Mucosa of descending colon (tissue), 3 donors: ENCODE measurements around the gene KRTAP9-6. TPM values are rescaled to one million over a fixed set of nuclear protein-coding genes. Genes with fewer than 3 reads are reported as not detected.

Experiments
- ATAC-seq: fragments of 200-7000 bp; cut with Tn5 transposase; one replicate; pipeline ENCODE4 v1.9.1; 2020; ENCODE audit warnings: mild to moderate bottlenecking, moderate library complexity
- DNase-seq, 3 donors: peaks; one replicate each; pipeline ENCODE4 v3.0.0-alpha.2; 2020
- H3K36me3 ChIP-seq: fragments of 200-600 bp; one replicate; pipeline ENCODE4 v1.8.0; 2021; ENCODE audit warnings: low read depth, mild to moderate bottlenecking
- H3K4me1 ChIP-seq: fragments of 200-600 bp; one replicate; pipeline ENCODE4 v1.8.0; 2021; ENCODE audit warnings: low read depth, mild to moderate bottlenecking
- H3K4me3 ChIP-seq: fragments of 200-600 bp; one replicate; pipeline ENCODE4 v1.8.0; 2021; ENCODE audit warnings: mild to moderate bottlenecking
- H3K9me3 ChIP-seq: fragments of 200-600 bp; one replicate; pipeline ENCODE4 v1.8.0; 2021; ENCODE audit warnings: mild to moderate bottlenecking
- CTCF ChIP-seq: fragments of 200-600 bp; IDR thresholded peaks from one replicate; pipeline ENCODE4 v1.8.0; 2022; ENCODE audit warnings: antibody characterized with exemption, mild to moderate bottlenecking
- intact Hi-C, 2 donors: fragments of 100-400 bp; cut with DNase I in 1 of 2; cut with micrococcal nuclease in 1 of 2; formaldehyde crosslinking; loops; one replicate each; pipeline versions ENCODE4 v1.11.0 to v1.11.1; 2022; cut with DNase I, micrococcal nuclease
- total RNA-seq, 3 donors: library from RNA; stranded (reverse); fragmentation: NEBNext Ultra II Directional in 2 of 3; extraction: Animal tissue kit (Norgen Biotek cat#: 25700) in 2 of 3; gene quantifications; one replicate each; pipeline versions ENCODE4 v1.2.1 to v1.2.4, GENCODE V29; 2021 to 2023
- donor health status: DM: no; HTN: no; CAD: no; lungs with moderate emphysema.
- donor health status: DM: no; HTN: no; CAD: no.
- donor health status: DM: no; HTN: yes; CAD: no.

Gene KRTAP9-6
- total RNA-seq, 3 donors from 2014 or later = not detected

- Histone ChIP-seq H3K36me3 (no peaks in the 10 kb centered on the region), H3K4me3 (no peak overlapping the region), H3K9me3 (no peaks in the 10 kb centered on the region), H3K4me1 (no peaks in the 10 kb centered on the region)
- DNase-seq (no peak), ATAC-seq (no peak)
- intact Hi-C loops = no loop called here
- TF ChIP-seq CTCF = no peak
These were observed 19.4 kb downstream of the KRTAP9-6 start for GRCh38 chr17:41284546-41284945.

GRCh38 chr17:41287050-41287449 lies 21.9 kb downstream of the KRTAP9-6 start:
- no peak overlapping the region for H3K4me3 ChIP-seq
- H3K36me3 ChIP-seq = no peaks in the 10 kb centered on the region
- no peaks in the 10 kb centered on the region for H3K4me1 ChIP-seq
- no peak for TF ChIP-seq CTCF
- no peaks in the 10 kb centered on the region for H3K9me3 ChIP-seq
- intact Hi-C loops = no loop called here
- ATAC-seq (no peak), DNase-seq (no peak)

- ATAC-seq (no peak), DNase-seq (no peak)
- intact Hi-C loops = no loop called here
- Histone ChIP-seq H3K9me3 (no peaks in the 10 kb centered on the region), H3K4me3 (no peak overlapping the region), H3K36me3 (no peaks in the 10 kb centered on the region), H3K4me1 (no peaks in the 10 kb centered on the region)
- TF ChIP-seq CTCF = no peak
These were observed 28.8 kb downstream of the KRTAP9-6 start for GRCh38 chr17:41294016-41294415.

DNA sequence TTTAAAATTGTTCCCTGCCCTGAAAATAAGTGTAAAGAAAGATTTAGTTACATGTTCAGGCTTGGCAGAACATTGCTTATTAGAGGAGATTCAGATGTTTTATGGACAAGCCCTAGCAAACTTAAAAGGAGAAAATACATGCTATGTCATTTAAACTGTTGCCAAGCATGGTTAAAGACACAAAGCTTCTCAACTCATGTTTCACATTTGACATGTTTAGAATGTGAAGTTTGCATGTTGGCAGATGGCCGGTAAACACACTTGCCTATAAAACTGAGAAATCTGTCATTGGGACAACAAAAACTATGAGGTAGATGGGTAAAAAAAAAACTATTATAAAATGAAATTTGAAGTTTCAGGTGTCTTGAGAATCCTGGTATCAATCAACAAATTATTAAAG lies 31.7 kb downstream of the KRTAP9-6 start:
- H3K9me3 ChIP-seq = no peaks in the 10 kb centered on the region
- H3K4me3 ChIP-seq = no peak overlapping the region
- H3K36me3 ChIP-seq = no peaks in the 10 kb centered on the region
- ATAC-seq = no peak
- DNase-seq = no peak
- H3K4me1 ChIP-seq = no peaks in the 10 kb centered on the region
- intact Hi-C loops = no loop called here
- no peak for TF ChIP-seq CTCF

DNA sequence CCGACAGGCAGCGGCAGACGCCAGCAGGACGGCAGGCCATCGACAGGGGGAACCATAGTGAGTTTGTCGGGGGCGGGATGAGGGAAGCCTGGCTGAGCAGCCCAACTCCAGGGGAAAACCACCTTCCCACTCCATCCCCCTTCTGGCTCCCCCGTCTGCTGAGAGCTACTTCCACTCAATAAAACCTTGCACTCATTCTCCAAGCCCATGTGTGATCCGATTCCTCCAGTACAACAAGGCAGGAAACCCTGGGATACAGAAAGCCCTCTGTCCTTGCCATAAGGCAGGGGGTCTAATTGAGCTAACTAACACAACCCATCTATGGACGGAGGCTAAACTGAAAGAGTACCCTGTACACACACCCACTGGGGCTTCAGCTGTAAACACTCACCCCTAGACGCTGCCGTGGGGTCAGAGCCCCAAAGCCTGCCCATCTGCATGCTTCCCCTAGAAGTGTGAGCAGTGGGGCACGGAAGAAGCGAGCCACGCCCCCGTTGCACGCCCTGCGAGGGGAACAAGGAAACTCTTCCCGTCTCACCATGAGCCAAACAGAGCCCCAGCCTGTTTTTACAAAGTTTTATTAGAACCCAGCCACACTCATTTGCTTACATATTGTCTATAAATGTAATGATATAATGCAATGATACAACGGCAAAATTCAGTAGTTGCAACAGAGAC lies 33.4 kb downstream of the KRTAP9-6 start:
- no peak for ATAC-seq
- DNase-seq = no peak
- TF ChIP-seq CTCF = no peak

More for the DNA sequence above, 33.4 kb downstream of the KRTAP9-6 start:
- Histone ChIP-seq H3K4me1 (no peaks in the 10 kb centered on the region), H3K4me3 (no peak overlapping the region), H3K9me3 (no peaks in the 10 kb centered on the region), H3K36me3 (no peaks in the 10 kb centered on the region)
- intact Hi-C loops = no loop called here
